H1 (cell line): ENCODE results near the gene FPGS. TPM values are rescaled to one million over a fixed set of nuclear protein-coding genes. Genes with fewer than 3 reads are reported as not detected.

ENCODE experiments used
- CTCF ChIA-PET: fragments of 300-600 bp; sonication (Branson Sonifier 250); formaldehyde crosslinking; loops from one replicate; lab custom pipeline; 2021; ENCODE audit not compliant: partially characterized antibody; lab: Charles Lee
- POLR2A ChIA-PET: fragments of 300-600 bp; sonication (Branson Sonifier 250); formaldehyde crosslinking; loops from one replicate; lab custom pipeline; 2021; ENCODE audit warnings: inconsistent platforms; ENCODE audit not compliant: partially characterized antibody; lab: Charles Lee
- DNase-seq, 2 experiments: peaks; one replicate each; pipeline versions ENCODE4 v3.0.0 to v3.0.0-alpha.2; 2010 to 2022; ENCODE audit warnings: low spot score in 2 of 2, low read depth in 1 of 2, mixed read lengths in 1 of 2
- FAIRE-seq: peaks from 2 replicates; lab custom pipeline; 2011; peaks lifted over from hg19 to GRCh38; lab: Jason Lieb, UNC
- H2AFZ ChIP-seq: 2 replicates; pipeline ENCODE4 v1.8.1; 2012; ENCODE audit warnings: low read length, inconsistent platforms
- H2AK5ac ChIP-seq: 2 replicates; pipeline ENCODE4 v1.6.1; 2013; ENCODE audit warnings: low read depth, low read length
- H2BK120ac ChIP-seq: replicated peaks from 2 replicates; pipeline ENCODE3; 2013; ENCODE audit warnings: low read depth, low read length, inconsistent platforms
- H2BK12ac ChIP-seq: 2 replicates; pipeline ENCODE4 v1.6.1; 2013; ENCODE audit warnings: low read depth, low read length
- H2BK15ac ChIP-seq: 2 replicates; pipeline ENCODE4 v1.6.1; 2013; ENCODE audit warnings: low read length
- H2BK20ac ChIP-seq: 2 replicates; pipeline ENCODE4 v1.6.1; 2013; ENCODE audit warnings: low read length
- H2BK5ac ChIP-seq: 2 replicates; pipeline ENCODE4 v1.6.1; 2013; ENCODE audit warnings: low read depth, low read length
- H3K14ac ChIP-seq: 2 replicates; pipeline ENCODE4 v1.6.1; 2013; ENCODE audit warnings: inconsistent platforms; ENCODE audit not compliant: insufficient read length
- H3K18ac ChIP-seq: 2 replicates; pipeline ENCODE4 v1.6.1; 2013; ENCODE audit warnings: low read length; ENCODE audit errors: extremely low read depth
- H3K23ac ChIP-seq: 2 replicates; pipeline ENCODE4 v1.6.1; 2013; ENCODE audit warnings: inconsistent platforms; ENCODE audit not compliant: insufficient read length
- H3K23me2 ChIP-seq: 2 replicates; pipeline ENCODE4 v1.6.1; 2013; ENCODE audit warnings: low read depth, low read length
- H3K27ac ChIP-seq: 2 replicates; pipeline ENCODE4 v1.6.1; 2011; ENCODE audit warnings: low read depth, low read length, inconsistent platforms
- H3K27me3 ChIP-seq, 4 experiments: replicated peaks in 1 of 4; 1 replicate in 1 of 4; 2 replicates in 3 of 4; pipeline versions ENCODE4 v1.6.1 to v1.8.1; 2011 to 2013; ENCODE audit warnings: low read length in 3 of 4, mild to moderate bottlenecking in 3 of 4, inconsistent platforms in 2 of 4, mixed read lengths in 2 of 4, moderate library complexity in 1 of 4; ENCODE audit not compliant: control insufficient read depth in 3 of 4, insufficient read depth in 3 of 4; ENCODE audit errors: extremely low read depth in 1 of 4
- H3K36me3 ChIP-seq, 4 experiments: 2 replicates each; pipeline versions ENCODE4 v1.6.1 to v1.8.1; 2011 to 2013; ENCODE audit warnings: mild to moderate bottlenecking in 4 of 4, low read length in 3 of 4, moderate library complexity in 2 of 4, control low read depth in 1 of 4, inconsistent platforms in 1 of 4; ENCODE audit not compliant: insufficient read depth in 4 of 4, control insufficient read depth in 2 of 4
- H3K4ac ChIP-seq: replicated peaks from 2 replicates; pipeline ENCODE3; 2013; ENCODE audit warnings: low read length, low read depth, mixed read lengths, inconsistent platforms; ENCODE audit not compliant: insufficient read length
- H3K4me1 ChIP-seq, 4 experiments: replicated peaks in 1 of 4; 1 replicate in 1 of 4; 2 replicates in 3 of 4; pipeline versions ENCODE4 v1.6.1 to v1.8.1; 2011 to 2013; ENCODE audit warnings: low read length in 3 of 4, inconsistent platforms in 2 of 4, mixed read lengths in 1 of 4; ENCODE audit not compliant: insufficient read depth in 4 of 4, control insufficient read depth in 3 of 4
- H3K4me2 ChIP-seq, 2 experiments: 2 replicates each; pipeline versions ENCODE4 v1.6.1 to v1.8.1; 2011 to 2013; ENCODE audit warnings: low read depth in 2 of 2, low read length in 2 of 2, control low read depth in 1 of 2, inconsistent platforms in 1 of 2, mild to moderate bottlenecking in 1 of 2; ENCODE audit not compliant: insufficient read depth in 1 of 2
- H3K4me3 ChIP-seq, 4 experiments: fragments of 200-600, 300-600 bp in 1 of 4; sonication (generic), shearing (Covaris generic), sonication (Bioruptor Twin) in 1 of 4; 2 replicates each; pipeline versions ENCODE4 v1.5.1 to v1.8.1; 2011 to 2016; ENCODE audit warnings: low read length in 4 of 4, low read depth in 3 of 4, control low read depth in 2 of 4, inconsistent platforms in 2 of 4, mild to moderate bottlenecking in 2 of 4, mixed read lengths in 1 of 4, moderate library complexity in 1 of 4; ENCODE audit not compliant: insufficient read depth in 2 of 4; ENCODE audit errors: extremely low read depth in 1 of 4
- H3K56ac ChIP-seq: replicated peaks from 2 replicates; pipeline ENCODE3; 2013; ENCODE audit warnings: low read depth, mild to moderate bottlenecking, mixed read lengths, low read length, inconsistent platforms; ENCODE audit not compliant: insufficient read length
- H3K79me1 ChIP-seq: 2 replicates; pipeline ENCODE4 v1.6.1; 2013; ENCODE audit warnings: low read depth, low read length, control low read depth
- H3K79me2 ChIP-seq, 2 experiments: 2 replicates each; pipeline versions ENCODE4 v1.6.1 to v1.8.1; 2012 to 2013; ENCODE audit warnings: low read length in 2 of 2, mild to moderate bottlenecking in 2 of 2, inconsistent platforms in 1 of 2; ENCODE audit not compliant: insufficient read depth in 2 of 2, control insufficient read depth in 1 of 2
- H3K9ac ChIP-seq, 4 experiments: replicated peaks in 1 of 4; 1 replicate in 1 of 4; 2 replicates in 3 of 4; pipeline versions ENCODE4 v1.6.1 to v1.8.1; 2011 to 2013; ENCODE audit warnings: low read depth in 3 of 4, low read length in 3 of 4, control low read depth in 2 of 4, mild to moderate bottlenecking in 2 of 4, moderate library complexity in 2 of 4, inconsistent platforms in 1 of 4; ENCODE audit errors: extremely low read depth in 1 of 4
- H3K9me3 ChIP-seq, 2 experiments: 2 replicates each; pipeline versions ENCODE4 v1.6.1 to v1.8.1; 2012 to 2013; ENCODE audit warnings: mild to moderate bottlenecking in 2 of 2, moderate library complexity in 2 of 2, control low read depth in 1 of 2, inconsistent platforms in 1 of 2, low read depth in 1 of 2, low read length in 1 of 2, mixed read lengths in 1 of 2; ENCODE audit not compliant: insufficient read depth in 2 of 2
- H4K20me1 ChIP-seq, 2 experiments: replicated peaks in 1 of 2; 2 replicates each; pipeline versions ENCODE3 to v1.8.1; 2011 to 2013; ENCODE audit warnings: inconsistent platforms in 2 of 2, low read length in 2 of 2, mild to moderate bottlenecking in 1 of 2; ENCODE audit not compliant: insufficient read depth in 2 of 2, control insufficient read depth in 1 of 2
- H4K5ac ChIP-seq: 2 replicates; pipeline ENCODE4 v1.6.1; 2013; ENCODE audit warnings: low read length, low read depth, mixed read lengths, inconsistent platforms; ENCODE audit not compliant: insufficient read length
- H4K8ac ChIP-seq: 2 replicates; pipeline ENCODE4 v1.8.0; 2013; ENCODE audit warnings: mild to moderate bottlenecking, moderate library complexity, low read length, inconsistent platforms; ENCODE audit not compliant: insufficient read depth; ENCODE audit errors: extremely low read depth
- H4K91ac ChIP-seq: replicated peaks from 2 replicates; pipeline ENCODE3; 2013; ENCODE audit warnings: low read length, mixed read lengths, inconsistent platforms; ENCODE audit not compliant: insufficient read length
- CREB1 ChIP-seq: IDR thresholded peaks from 2 replicates; pipeline ENCODE4 v1.6.1; 2012; ENCODE audit warnings: inconsistent platforms
- WGBS, 2 experiments: shearing (Covaris generic) in 1 of 2; methylation state at CpG; one replicate each; pipeline versions ENCODE4 v1.1.6 to v1.1.7; 2013 to 2015; ENCODE audit warnings: low lambda C conversion rate in 2 of 2, mixed read lengths in 2 of 2, inconsistent platforms in 1 of 2, low coverage in 1 of 2, missing lambda C conversion rate in 1 of 2; ENCODE audit not compliant: insufficient replicate concordance in 2 of 2, insufficient coverage in 1 of 2, insufficient read length in 1 of 2; ENCODE audit errors: extremely low coverage in 1 of 2, missing lambda C conversion rate in 1 of 2; 5-methylcytosine and 5-hydroxymethylcytosine counted together
- polyA plus RNA-seq, 7 experiments: library from polyadenylated mRNA; depleted of rRNA in 3 of 7; stranded (reverse) in 5 of 7; unstranded in 2 of 7; fragments of >200 nt in 5 of 7; fragments of 200-250 nt in 2 of 7; gene quantifications; 1 replicate in 5 of 7; 2 replicates in 1 of 7; 4 replicates in 1 of 7; pipeline versions ENCODE4 v1.2.1 to v1.2.3, GENCODE V29; 2011 to 2013; ENCODE audit warnings: missing spikeins in 2 of 7, mixed read lengths in 2 of 7
- total RNA-seq: library from RNA; stranded (reverse); fragmentation: NEBNext Ultra II Directional; extraction: Animal tissue kit (Norgen Biotek cat#: 25700); gene quantifications from 2 replicates; pipeline ENCODE4 v1.2.1, GENCODE V29; 2021

The FPGS gene
- total and polyA plus RNA-seq, 2 of the 8 experiments (the other 6 are each of a cell fraction or from before 2014, with no cell fraction given): 62.4 to 83.0 TPM

GRCh38 chr9:127838375-127839078 is 35.8 kb downstream of the FPGS start:
- H3K14ac ChIP-seq: no peak overlapping the region
- H3K27ac ChIP-seq: no peak overlapping the region
- 0 out of 2 replicates have a peak overlapping the region, but pooled peaks have one; percentile 61 for H2BK15ac ChIP-seq
- FAIRE-seq (no peak), DNase-seq (no peak)
- H3K79me1 ChIP-seq: no peaks in the 10 kb centered on the region
- H3K36me3 ChIP-seq: no peaks in the 10 kb centered on the region
- no peaks in the 10 kb centered on the region; a peak in 1 of 7 replicates for H3K27me3 ChIP-seq
- no peak overlapping the region for H2BK120ac ChIP-seq
- ChIA-PET POLR2A (interaction anchor here (0.6 to 1.2 kb wide), 3 partner anchors 12 to 136 kb away, joined by 3 to 4 read pairs (median 3); no protein-coding TSS in a partner anchor), CTCF (interaction anchor here (0.7 to 7.9 kb wide), 10 partner anchors 14 to 83 kb away, joined by 3 to 51 read pairs (median 6); partner anchors contain the start of gene ENG)
- peak overlapping the region; percentile 9 for H4K91ac ChIP-seq
- peaks cover 0 to 4% (median 0%) of the 10 kb centered on the region in 4 experiments; a peak in 2 of 7 replicates for H3K4me1 ChIP-seq
- H3K23ac ChIP-seq: no peak overlapping the region
- WGBS, 2 experiments: 83% methylated on average over 14 of the region's 18 CpGs; no CpG with 5 or more reads in 1 of the 2 experiments
- no peak overlapping the region for H3K9ac ChIP-seq
- peak overlapping the region; percentile 88 for H4K8ac ChIP-seq
- TF ChIP-seq CREB1: no peak
- no peak overlapping the region for H3K4me2 ChIP-seq
- H3K4ac ChIP-seq: no peak overlapping the region
- H3K4me3 ChIP-seq: no peak overlapping the region
- no peaks in the 10 kb centered on the region for H3K79me2 ChIP-seq
- no peak overlapping the region for H2BK20ac ChIP-seq
- H3K56ac ChIP-seq: no peak overlapping the region
- no peaks in the 10 kb centered on the region for H4K20me1 ChIP-seq
- H3K23me2 ChIP-seq: no peaks in the 10 kb centered on the region
- no peak overlapping the region for H4K5ac ChIP-seq
- H2AFZ ChIP-seq: no peak overlapping the region
- no peak overlapping the region for H2BK12ac ChIP-seq
- H2AK5ac ChIP-seq: no peak overlapping the region
- H3K18ac ChIP-seq: no peak overlapping the region; the same call in 1 of the 2 replicates
- H2BK5ac ChIP-seq: no peak overlapping the region
- H3K9me3 ChIP-seq: no peaks in the 10 kb centered on the region
